ENCODE results near the gene SELENOI.
"Not testable (repeated sequence)": the region's sequence is repeated elsewhere in the genome, so short reads cannot be mapped to it uniquely, and the experiment has no call there.

Gene SELENOI

DNA sequence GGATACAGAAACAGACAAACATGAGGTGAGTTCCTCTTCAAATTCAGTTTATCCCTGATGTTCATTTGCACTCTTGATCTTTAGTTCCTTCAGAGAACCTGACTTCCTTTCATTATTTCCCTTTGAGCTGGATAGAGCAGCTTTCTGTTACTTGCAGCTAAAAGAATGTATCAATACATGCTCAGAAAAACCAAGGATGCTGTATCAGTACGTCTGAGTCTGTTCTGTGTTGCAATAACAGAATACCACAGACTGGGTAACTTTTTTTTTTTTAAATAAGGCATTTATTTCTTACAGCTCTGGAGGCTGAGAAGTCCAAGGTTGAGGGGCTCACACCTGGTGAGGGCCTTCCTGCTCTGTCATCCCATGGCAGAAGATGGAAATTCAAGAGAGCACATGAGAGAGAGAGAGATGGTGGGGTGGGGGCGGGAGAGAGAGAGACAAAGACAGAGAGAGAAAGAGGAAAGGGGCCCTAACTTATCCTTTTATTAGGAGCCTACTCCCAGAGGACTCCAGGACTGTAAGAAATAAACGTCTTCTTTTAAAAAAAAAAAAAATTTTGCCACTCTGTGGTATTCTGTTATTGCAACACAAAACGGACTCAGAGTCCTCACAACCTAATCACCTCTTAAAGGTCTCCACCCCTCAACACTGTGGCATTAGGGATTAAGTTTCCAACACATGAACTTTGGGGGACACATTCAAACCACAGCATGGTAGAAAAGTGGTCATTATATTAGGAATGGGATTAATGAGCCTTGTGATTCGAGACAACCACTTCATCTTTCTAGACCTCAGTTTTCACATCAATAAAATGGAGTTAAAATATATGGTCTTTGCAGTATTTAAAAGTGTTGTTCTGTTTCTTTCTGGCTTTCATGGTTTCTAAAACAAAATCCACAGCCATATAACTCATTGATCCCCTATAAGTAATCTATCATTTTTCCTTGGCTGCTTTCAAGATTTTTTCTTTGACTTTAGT, 18.4 kb upstream of the SELENOI start:
- no peak for DNase-seq (ENCODE audit: low spot score)

DNA sequence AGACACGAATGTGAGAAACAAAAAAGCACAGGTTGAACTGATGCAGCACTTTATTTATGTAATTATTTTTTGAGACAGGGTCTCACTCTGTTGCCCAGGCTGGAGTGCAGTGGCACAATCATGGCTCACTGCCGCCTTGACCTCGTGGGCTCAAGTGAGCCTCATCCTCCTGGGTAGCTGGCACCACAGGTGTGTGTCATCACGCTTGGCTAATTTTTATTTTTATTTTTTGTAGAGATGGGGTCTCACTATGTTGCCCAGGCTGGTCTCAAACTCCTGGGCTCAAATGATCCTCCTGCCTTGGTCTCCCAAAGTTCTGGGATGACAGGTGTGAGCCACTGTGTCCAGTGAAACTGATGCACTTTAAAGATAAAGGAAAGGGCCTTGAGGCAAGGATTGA, 16.9 kb upstream of the SELENOI start:
- not testable (repeated sequence) for DNase-seq (ENCODE audit: low spot score)

DNA sequence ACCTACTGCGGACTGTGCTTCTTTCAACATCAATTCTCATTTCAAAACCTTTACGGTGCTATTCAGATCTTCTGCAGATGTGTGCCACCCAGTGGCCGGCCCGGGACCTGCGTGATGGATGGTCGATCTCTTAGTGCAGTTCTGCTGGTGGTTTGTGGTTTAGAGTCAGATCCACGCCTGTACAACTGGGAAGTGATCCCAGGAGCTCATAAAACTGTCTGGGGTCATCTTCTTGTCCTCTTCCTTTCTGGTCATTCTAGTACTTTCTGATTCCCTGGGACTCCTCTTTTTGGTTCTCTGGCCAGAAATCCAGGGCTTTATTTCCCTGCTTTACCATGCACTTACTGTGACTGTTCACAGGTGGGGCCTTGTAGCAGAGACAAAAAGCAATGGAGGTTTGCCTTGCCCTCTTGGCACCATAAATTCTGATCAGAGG, 15.8 kb upstream of the SELENOI start:
- peak; percentile 78 for DNase-seq (ENCODE audit: low spot score)

DNA sequence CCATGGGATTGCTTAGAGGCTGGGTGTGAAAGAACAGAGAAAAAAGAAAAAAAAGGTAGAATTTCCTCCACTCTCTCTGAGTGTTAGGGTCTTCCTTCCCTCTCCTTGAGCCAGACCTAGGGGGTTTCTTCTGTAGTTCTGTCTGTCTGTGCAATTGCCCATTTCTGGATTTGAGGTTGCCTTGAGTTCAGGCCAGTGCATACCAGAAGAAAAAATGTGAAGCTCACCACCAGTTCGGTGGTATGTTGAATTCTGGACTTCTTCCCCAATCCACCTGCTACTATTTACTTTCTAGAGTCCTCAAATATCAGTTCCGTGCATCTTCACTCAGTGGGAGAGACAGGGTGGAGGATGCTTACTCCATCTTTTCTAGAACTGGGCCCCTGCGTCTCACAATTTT, 15.3 kb upstream of the SELENOI start:
- no peak for DNase-seq (ENCODE audit: low spot score)

DNA sequence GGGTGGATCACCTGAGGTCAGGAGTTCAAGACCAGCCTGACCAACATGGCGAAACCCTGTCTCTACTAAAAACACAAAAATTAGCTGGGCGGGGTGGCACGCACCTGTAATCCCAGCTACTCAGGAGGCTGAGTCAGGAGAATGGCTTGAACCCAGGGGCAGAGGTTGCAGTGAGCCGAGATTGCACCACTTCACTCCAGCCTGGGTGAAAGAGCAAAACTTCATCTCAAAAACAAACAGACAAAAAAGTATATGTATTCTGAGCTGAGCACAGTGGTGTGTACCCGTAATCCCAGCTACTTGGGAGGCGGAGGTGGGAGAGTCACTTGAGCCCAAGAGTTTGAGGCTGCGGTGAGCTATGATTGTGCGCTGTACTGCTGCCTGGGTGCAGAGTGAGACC, 14.6 kb upstream of the SELENOI start:
- not testable (repeated sequence) for DNase-seq (ENCODE audit: low spot score)

DNA sequence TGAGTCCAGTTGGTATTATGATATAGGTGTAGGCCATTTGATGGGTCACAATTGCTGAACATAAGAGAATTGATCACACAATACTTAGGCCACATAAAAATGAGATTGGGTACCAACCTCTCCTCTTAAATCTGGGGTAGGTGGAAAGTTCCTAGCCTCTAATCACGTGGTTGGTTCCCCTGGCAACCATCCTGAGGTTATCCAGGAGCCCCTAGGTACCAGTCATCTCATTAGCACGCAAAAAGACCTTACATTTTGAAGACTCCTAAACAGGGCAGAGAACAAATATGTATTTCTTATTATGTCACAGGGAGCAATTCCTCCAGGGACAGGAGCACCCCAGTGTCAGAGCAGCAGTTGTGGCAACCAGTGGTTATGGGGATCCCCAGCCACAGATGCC, 12.7 kb upstream of the SELENOI start:
- DNase-seq (ENCODE audit: low spot score) = no peak

DNA sequence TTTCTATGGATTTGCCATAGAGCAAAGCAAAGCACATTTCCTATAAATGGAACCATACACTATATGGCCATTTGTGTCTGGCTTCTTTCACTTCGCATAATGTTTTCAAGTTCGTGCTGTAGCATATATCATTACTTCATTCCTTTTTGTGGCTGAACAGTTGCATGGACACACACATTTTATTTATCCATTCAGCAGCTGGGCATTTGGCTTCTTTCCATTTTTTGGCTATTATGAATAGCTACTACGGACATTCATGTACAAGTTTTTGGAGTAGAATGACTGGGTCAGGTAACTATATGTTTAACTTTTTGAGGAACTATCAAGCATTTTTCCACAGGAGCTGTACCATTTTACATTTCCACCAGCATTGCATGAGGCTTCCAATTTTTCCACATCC, 10.7 kb upstream of the SELENOI start:
- DNase-seq (ENCODE audit: low spot score) = no peak

DNA sequence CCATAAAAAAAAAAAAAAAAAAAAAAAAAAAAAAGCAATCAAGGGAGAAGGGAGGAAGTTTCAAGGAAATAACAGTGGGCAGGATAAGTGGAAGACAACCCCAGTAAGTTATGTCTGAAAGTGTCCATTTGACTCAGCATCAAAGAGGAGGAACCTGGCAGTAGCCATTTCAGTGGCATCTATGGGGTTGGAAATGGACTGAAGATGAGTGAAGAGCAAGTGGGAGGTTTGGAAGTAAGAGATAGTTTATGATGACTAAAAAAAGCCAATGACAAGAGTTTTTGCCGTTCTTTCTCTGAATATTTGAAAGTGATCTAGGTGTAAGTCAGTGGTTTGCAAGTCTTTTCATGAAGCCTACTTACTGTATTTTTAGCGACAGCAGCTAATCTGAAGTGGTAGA, 9.2 kb upstream of the SELENOI start:
- DNase-seq (ENCODE audit: low spot score) = no peak

DNA sequence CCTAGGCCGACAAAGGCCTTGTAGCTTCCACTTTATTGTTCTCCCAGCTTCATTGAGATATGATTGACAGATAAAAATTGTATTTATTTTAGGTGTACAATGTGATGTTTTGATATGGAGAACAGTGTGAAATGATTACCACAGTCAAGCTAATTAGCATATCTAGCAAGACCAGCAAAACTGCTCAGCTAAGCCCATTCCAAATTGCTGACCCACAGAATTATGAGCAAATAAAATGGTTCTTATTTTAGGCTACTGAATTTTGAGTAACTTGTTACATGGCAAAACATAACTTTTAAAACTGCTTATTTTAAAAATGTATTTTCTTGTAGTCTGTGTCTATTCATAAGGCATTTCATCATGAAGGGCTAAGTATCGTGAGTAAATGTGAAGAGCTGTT, 8.6 kb upstream of the SELENOI start:
- DNase-seq (ENCODE audit: low spot score) = no peak

DNA sequence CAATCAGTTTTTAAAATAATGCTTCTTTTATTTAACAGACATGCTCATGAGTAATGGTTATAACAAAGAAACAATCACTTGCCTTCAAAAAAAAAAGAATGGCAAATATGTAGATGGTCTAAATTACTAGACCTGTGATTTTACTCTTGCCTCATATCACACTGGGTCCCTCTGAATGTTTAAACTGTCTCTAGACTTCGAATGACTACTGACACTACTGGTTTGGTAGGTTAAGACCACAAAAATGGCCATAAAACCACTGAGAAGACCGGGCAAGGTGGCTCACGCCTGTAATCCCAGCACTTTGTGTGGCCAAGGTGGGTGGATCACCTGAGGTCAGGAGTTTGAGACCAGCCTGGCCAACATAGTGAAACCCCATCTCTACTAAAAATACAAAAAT, 5.1 kb upstream of the SELENOI start:
- DNase-seq (ENCODE audit: low spot score) = no peak

DNA sequence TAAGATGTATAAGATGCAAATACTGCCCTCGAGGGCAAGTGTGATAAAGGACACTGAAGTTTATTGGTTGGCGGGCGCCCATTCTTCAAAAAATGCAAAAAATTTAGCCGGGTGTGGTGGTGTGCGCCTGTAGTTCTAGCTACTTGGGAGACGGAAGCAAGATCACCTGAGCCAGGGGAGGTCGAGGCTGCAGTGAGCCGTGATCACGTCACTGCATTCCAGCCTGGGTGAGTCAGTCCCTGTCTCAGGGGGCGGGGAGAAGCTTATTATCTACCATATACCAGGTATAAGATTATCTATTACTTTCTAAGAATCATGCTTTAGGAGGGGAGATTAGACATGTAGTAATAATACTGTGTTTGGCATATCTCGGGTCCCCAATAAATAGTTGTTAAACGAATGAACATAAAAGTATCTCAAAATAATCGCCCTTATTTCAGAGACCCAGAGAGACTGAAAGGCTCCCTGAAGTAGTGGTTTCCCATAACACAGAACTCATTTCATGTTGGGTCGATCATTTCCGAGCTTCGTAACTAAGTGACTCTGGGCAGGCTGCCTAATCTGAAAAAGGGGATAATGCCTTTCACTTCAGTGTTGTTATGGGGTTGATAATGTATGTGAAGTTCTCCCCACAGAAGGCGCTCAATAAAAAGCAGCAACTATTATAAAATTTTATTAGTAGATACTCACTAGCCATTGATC, 1.2 kb upstream of the SELENOI start:
- no peak for DNase-seq (ENCODE audit: low spot score)

DNA sequence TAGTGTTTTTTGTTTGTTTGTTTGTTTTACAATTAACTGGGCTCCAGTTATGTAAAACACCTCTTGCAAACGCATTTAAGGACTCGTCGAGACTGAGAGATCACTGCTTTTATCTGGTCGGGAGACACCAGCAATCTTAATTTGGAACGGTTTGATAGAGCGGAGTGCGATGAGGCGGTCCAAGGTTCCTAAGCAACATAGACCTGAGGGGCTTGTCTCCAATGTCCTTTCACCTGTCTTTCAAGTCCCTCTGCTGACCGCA, 729 bp upstream of the SELENOI start:
- DNase-seq (ENCODE audit: low spot score) = no peak

DNA sequence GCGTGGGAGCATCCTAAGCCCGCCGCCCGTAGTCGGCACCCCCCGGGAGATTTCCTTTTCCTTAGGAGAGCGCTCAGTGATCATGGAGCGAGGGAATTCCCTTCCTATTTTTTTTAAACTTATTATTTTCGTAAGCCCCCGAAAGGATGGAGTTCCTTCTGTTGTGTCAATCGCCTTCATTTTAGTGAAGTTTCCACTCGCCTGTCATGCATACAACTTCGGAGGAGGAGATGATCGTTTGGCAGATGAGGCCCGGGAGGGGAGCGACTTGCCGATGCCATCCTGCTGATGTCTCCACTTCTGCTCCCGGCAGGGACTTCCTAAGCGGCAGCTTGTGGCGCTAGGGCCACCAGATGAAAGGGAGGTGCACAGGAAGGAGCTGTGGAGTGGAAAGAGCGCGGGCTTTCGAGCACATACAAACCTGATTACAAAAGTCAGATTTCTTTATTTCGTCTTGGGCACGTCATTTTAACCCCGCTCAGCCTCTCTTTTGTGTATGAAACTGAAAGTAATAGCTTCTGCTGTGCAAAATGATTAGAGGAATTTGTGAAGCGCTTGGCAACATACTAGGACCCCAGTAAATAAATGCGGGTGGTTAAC, 611 bp downstream of the SELENOI start, which contains the start of gene ADGRF3:
ADGRF3 (minus strand) TSS at position 336 of the 600 bp plus-strand sequence. CDS start 555 bp downstream, outside the sequence.
- DNase-seq (ENCODE audit: low spot score) = peak; percentile 63

DNA sequence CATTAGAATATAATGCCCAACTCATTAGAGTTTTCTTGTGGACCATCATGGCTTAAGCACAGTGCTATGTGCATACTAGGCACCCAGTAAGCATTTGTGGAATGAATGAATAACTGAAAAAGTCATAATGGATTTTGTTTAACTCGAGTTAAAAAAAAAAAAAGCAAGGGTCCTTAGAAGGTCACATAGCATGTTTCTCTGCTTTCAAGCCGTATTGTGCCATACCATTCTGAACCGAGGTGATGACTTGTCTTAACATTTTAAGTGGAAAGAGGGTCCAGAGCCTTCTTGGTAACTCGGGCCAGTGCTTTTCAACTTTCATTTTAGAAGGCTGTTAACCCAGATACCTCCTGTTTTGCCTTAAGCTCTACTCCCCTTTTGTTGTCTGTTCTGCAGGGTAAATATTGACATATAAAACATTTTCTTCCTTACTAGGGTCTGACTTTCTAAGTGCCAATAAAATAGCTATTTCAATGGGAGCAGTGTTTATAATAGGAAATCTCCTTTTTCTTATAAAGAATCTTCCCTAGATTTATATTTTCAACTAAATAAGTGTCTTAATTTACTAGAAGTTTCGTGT, 1.4 kb downstream of the SELENOI start:
- DNase-seq (ENCODE audit: low spot score) = no peak

DNA sequence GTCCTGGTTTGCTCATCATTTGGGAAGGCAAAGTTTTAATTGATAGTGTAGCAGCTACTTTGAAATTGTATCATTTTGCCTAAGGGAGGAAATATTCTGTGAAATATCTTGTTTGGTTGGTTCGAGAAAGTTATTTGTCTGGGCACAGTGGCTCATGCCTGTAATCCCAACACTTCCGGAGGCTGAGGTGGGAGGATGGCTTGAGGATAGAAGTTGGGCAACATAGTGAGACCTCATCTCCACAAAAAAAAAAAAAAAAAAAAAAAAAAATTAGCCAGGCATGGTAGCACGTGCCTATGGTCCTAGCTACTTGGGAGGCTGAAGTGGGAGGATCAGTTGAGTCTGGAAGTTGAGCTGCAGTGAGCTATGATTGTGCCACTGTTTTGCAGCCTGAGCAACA, 3.7 kb downstream of the SELENOI start:
- DNase-seq (ENCODE audit: low spot score) = no peak

DNA sequence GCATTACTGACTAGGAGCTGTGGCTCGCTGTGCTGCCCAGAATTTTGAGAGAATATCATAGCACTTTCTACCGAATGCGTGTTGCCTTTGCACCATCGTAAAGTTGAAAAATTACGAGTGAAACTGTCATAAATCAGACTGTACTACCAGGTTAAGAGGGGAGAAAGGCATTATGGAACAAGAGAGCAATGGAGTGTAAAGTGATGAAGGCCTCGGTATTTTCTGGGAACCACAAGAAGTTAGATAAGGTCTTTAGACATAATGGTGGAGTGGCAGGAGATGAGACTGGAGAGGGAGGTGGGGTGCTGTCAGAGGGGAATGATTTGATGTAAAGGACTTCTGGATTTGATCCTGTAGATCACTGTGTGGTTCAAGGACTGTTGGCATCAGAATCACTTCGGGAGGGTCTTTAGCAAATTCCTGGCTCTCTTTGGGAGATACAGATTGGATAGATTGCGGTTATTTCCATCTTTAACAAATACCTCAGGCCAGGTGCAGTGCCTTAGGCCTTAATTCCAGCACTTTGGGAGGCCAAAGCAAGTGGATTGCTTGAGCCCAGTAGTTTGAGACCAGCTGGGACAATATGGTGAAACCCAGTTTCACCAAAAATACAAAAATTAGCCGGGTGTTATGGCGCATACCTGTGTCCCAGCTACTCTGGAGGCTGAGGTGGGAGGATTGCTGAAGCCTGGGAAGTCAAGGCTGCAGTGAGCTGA, 5.6 kb downstream of the SELENOI start:
- DNase-seq (ENCODE audit: low spot score) = no peak

DNA sequence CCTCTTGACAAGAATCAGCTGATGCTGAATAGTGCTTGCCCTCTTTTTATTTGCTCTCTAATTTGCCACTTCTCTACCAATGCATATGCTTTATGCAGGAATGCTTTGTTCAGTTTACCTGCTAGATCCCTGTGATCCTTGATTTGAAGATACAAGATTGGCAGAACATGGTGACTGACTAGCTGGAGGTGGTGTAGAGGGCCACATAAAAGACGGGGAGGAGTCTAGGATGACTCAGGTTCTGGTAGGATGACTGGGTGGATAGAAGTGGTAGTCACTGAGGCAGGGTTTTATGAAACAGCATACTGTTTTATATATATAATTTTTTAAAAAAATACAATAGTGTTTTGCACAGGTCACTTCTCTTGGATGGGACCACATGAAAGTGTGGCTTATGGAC, 6.9 kb downstream of the SELENOI start:
- no peak for DNase-seq (ENCODE audit: low spot score)

DNA sequence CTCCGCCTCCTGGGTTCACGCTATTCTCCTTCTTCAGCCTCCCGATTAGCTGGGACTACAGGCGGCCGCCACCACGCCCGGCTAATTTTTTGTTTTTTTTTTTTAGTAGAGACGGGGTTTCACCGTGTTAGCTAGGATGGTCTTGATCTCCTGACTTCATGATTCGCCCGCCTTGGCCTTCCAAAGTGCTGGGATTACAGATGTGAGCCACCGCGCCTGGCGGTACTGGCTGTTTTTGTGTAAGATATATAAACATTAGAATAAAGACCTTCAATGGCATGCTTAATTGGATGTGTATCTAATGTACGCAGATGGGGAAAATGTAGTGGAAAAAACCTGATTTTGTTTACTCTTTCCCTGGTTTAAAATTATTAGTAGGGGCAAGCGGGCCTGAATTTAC, 8.5 kb downstream of the SELENOI start:
- not testable (repeated sequence) for DNase-seq (ENCODE audit: low spot score)

DNA sequence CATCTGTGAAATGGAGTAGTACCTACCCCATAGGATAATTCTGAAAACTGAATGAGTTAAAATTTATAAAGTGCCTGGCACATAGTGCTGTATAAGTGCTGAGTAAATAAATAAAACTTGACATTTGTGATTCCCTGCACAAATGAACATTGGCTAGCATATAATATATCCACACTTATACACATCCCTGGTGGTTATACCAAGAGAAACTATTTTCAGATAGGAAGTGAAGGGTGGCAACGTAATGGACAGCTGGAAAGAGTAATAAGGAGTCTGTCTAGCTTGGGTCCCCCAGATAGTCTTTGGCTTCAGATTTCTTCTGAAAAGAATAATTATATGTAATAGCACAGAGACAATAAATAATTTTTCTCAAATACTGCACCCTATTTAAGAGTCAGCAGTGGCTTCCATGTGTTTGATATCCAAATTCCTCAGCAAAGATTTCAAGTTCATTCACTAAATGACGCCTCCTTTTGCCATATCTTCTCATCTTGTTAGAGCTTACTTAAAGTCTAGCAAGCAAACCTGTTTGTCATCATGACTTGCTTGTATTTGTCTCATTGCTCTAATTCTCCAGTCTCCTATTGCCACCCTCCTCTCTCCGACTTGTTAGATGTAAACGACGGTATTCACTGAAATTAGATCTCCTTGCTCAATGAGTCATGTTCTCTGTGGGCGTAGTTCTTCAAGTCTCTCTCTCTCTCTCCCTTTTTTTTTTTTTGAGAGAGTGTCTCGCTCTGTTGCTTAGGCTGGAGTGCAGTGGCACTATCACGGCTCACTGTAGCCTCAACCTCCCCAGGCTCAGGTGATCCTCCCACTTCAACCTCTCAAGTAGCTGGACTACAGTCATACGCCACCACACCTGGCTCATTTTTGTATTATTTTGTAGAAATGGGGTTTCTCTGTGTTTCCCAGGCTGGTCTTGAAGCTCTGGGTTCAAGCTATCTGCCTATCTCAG, 9.4 kb downstream of the SELENOI start:
- DNase-seq (ENCODE audit: low spot score) = no peak

DNA sequence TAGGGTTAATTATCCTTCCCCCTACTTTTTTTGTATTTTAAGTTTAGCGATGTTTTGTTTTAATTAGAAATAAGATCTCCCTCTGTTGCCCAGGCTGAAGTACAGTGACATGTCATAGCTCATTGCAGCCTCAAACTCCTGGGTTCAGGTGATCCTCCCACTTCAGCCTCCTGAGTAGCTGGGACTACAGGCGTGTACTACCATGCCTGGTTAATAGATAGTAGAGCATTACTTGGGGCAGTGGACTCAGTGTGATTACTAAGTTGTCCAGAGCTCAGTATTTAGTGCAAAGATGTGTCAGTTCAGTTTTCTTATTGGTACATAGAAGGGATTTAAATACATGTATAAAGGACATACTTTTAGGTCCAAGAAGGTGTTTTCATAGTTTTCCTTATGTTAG, 10.2 kb downstream of the SELENOI start:
- DNase-seq (ENCODE audit: low spot score) = no peak

DNA sequence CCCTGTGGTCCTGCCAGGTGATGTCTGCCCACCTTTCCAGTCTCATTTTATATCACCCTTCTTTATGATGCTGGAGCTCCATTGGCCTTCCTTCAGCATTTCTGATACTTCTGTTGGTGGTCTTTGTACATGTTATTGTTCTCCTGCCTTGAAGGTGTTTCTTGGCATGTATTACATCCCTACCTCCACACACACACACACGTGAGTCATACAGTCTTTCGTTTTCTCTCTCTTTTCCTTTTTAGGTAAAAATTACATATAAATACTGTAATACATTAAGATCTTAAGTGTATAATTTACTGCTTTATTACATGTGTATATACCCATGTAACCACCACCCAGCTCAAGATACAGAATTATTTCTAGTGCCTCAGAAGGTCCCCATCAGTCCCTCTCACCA, 10.8 kb downstream of the SELENOI start:
- DNase-seq (ENCODE audit: low spot score) = no peak
